ENCODE measurements around the gene MRAS.

MRAS gene

DNA sequence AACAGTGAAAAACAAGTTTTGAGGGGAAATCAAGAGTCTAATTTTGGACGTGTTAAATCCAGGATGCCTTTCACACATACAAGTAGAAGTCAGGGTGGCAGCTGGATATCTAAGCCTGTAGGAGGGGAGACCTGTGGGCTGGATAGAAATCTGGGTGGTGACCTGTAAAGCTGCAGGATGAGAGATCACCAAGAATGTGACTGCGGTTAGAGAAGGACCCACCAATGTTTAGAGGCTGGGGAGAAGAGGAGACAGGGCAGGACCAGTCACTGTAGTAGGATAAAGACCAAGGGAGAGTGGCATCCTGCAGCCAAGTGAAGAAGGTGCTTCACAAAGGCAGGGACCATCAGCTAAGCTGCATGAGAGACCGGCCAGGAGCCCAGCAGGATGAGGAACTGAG is 36.2 kb downstream of the MRAS start:
- H3K4me1 ChIP-seq (ENCODE audit: control insufficient read depth in 1 of 2, insufficient read depth in 1 of 2, low read depth in 1 of 2, low read length in 1 of 2): no peaks in the 10 kb centered on the region
- TF ChIP-seq, protein P1, sequence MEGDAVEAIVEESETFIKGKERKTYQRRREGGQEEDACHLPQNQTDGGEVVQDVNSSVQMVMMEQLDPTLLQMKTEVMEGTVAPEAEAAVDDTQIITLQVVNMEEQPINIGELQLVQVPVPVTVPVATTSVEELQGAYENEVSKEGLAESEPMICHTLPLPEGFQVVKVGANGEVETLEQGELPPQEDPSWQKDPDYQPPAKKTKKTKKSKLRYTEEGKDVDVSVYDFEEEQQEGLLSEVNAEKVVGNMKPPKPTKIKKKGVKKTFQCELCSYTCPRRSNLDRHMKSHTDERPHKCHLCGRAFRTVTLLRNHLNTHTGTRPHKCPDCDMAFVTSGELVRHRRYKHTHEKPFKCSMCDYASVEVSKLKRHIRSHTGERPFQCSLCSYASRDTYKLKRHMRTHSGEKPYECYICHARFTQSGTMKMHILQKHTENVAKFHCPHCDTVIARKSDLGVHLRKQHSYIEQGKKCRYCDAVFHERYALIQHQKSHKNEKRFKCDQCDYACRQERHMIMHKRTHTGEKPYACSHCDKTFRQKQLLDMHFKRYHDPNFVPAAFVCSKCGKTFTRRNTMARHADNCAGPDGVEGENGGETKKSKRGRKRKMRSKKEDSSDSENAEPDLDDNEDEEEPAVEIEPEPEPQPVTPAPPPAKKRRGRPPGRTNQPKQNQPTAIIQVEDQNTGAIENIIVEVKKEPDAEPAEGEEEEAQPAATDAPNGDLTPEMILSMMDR (IDR thresholded peaks at IDR 0.05): no peak
- H3K27ac ChIP-seq: no peak overlapping the region
- no peaks in the 10 kb centered on the region for H3K9me3 ChIP-seq
- no peaks in the 10 kb centered on the region for H3K27me3 ChIP-seq
- H3K4me3 ChIP-seq (ENCODE audit: low read depth in 1 of 2, low read length in 1 of 2): no peak overlapping the region
- H3K36me3 ChIP-seq: no peaks in the 10 kb centered on the region

DNA sequence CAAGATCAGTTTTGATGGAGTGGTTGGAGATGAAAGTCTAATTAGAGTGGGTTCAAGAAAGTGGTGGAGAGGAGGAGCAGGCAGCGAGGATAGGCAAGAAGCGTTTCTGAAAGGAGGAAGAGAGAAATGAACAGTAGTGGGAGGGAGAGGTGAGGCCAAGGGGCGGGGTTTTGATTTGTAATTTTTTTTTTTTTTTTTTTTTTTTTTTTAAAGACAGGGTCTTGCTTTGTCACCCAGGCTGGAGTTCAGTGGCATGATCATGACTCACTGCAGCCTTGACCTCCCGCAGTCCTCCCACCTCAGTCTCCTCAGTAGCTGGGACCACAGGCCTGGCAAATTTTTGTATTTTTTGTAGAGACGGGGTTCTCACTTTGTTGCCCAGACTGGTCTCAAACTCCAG is 36.6 kb downstream of the MRAS start:
- TF ChIP-seq, protein P1 (IDR thresholded peaks at IDR 0.05): no peak
- Histone ChIP-seq H3K9me3 (no peaks in the 10 kb centered on the region), H3K27ac (no peak overlapping the region), H3K4me1 (ENCODE audit: control insufficient read depth in 1 of 2, insufficient read depth in 1 of 2, low read depth in 1 of 2, low read length in 1 of 2) (no peaks in the 10 kb centered on the region), H3K27me3 (no peaks in the 10 kb centered on the region), H3K4me3 (ENCODE audit: low read depth in 1 of 2, low read length in 1 of 2) (no peak overlapping the region), H3K36me3 (no peaks in the 10 kb centered on the region)

DNA sequence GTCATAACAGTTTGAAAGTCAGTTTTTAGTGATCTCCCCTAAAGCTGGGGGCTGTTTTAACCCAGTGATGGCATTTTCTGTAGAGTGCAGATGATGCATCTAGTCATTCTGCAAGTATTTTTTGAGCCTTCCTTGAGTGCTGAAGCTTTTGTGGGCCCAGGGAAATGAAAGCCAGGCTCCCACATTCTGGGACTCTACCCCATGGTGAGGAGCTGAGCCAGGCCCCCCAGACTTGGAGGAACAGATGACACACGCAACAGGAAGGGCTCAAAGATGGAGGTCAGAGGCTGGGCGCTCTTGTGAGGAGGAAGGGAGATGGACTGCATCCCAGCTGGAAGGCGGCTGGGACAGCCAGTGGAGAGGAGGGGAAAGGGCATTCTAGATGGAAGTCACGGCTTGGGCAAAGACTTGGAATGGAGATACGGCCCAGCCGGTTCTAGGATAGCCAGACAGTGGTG is 40.8 kb downstream of the MRAS start:
- Histone ChIP-seq H3K27ac (no peak overlapping the region), H3K4me3 (ENCODE audit: low read depth in 1 of 2, low read length in 1 of 2) (no peak overlapping the region), H3K4me1 (ENCODE audit: control insufficient read depth in 1 of 2, insufficient read depth in 1 of 2, low read depth in 1 of 2, low read length in 1 of 2) (no peaks in the 10 kb centered on the region), H3K36me3 (no peaks in the 10 kb centered on the region), H3K27me3 (no peaks in the 10 kb centered on the region), H3K9me3 (no peaks in the 10 kb centered on the region)
- TF ChIP-seq, protein P1 (IDR thresholded peaks at IDR 0.05): no peak

DNA sequence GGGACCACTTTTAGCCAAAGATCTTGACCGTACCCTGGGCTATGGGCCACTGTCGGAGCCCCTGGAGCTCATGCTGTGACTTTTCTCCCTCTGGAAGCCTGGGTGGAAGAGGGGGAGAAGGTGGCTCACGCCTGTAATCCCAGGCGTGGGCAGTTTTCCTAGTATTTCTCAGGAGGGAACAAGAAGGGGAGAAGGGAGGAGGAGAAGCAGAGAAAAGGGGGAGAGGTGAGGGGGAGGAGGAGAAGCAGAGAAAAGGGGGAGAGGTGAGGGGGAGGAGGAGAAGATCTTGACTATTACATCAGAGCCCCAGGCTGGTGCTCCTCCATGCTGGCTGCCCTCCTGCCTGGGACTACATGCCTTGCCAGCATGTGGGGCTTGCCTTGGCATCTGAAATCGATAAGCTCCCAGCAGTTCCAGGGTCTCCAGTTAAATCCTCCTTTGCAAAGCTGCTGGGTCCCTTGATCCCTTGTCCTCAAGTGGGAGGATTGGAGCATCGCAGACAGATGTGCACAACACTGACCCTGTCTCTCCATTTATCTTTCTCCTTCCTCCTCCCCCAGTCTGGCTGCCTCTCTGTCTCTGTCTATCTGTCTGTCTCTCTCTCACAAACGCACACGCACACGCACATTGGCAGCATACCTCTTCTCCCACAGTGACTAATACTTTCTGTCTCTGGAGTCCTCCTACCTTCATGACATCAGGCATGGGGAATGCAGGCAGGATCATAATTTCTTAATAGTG is 41.6 kb downstream of the MRAS start:
- Histone ChIP-seq H3K27me3 (no peaks in the 10 kb centered on the region), H3K4me3 (ENCODE audit: low read depth in 1 of 2, low read length in 1 of 2) (no peak overlapping the region), H3K9me3 (no peaks in the 10 kb centered on the region), H3K36me3 (no peaks in the 10 kb centered on the region), H3K27ac (no peak overlapping the region), H3K4me1 (ENCODE audit: control insufficient read depth in 1 of 2, insufficient read depth in 1 of 2, low read depth in 1 of 2, low read length in 1 of 2) (no peaks in the 10 kb centered on the region)
- TF ChIP-seq, protein P1 (IDR thresholded peaks at IDR 0.05): no peak

DNA sequence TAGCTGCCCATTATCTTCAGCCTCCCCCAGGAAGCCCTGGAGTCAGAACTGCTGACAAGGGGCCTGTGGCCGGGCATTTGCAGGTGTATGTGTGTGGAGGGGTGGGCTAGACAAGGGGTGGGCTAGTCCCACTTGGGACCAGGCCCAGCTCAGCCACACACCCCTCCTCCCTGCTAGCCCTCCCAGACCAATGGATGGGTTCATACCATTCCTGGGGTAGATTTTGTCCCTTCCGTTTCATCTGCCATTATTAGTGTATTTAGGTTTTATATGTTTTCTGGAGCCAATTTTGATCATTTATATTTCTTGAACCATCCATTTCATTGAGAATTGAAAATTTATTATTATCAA is 42.2 kb downstream of the MRAS start:
- H3K9me3 ChIP-seq: no peaks in the 10 kb centered on the region
- no peaks in the 10 kb centered on the region for H3K4me1 ChIP-seq (ENCODE audit: control insufficient read depth in 1 of 2, insufficient read depth in 1 of 2, low read depth in 1 of 2, low read length in 1 of 2)
- no peaks in the 10 kb centered on the region for H3K27me3 ChIP-seq
- TF ChIP-seq, protein P1 (IDR thresholded peaks at IDR 0.05): no peak
- no peak overlapping the region for H3K4me3 ChIP-seq (ENCODE audit: low read depth in 1 of 2, low read length in 1 of 2)
- no peak overlapping the region for H3K27ac ChIP-seq
- no peaks in the 10 kb centered on the region for H3K36me3 ChIP-seq
